SH-SY5Y (cell line): ENCODE data around the gene ASAP2.

ENCODE experiments used
- GATA2 ChIP-seq: IDR thresholded peaks from 2 replicates; pipeline ENCODE4 v1.6.1; 2011; ENCODE audit warnings: mild to moderate bottlenecking, low read depth, low read length
- GATA3 ChIP-seq: IDR thresholded peaks from 2 replicates; pipeline ENCODE4 v1.6.1; 2011; ENCODE audit warnings: low read depth, mild to moderate bottlenecking, low read length, moderate library complexity

GRCh38 chr2:9378433-9379390, 172.1 kb downstream of the ASAP2 start:
- no peak for TF ChIP-seq GATA2
- no peak for TF ChIP-seq GATA3
